Uterus (tissue), 2 donors: ENCODE data around the gene LIX1.

Experiments
- CTCF ChIP-seq, 4 experiments: fragments of 200-600 bp in 2 of 4; fragments of 450-650 bp in 2 of 4; sonication (generic) in 2 of 4; IDR thresholded peaks; one replicate each; pipeline ENCODE4 v1.5.1; 2016 to 2019; ENCODE audit warnings: antibody characterized with exemption in 4 of 4, mild to moderate bottlenecking in 2 of 4, moderate library complexity in 1 of 4
- POLR2A ChIP-seq, 2 donors: fragments of 450-650 bp; IDR thresholded peaks; one replicate each; pipeline ENCODE4 v1.6.1; 2016; ENCODE audit warnings: antibody characterized with exemption in 2 of 2, mild to moderate bottlenecking in 1 of 2, moderate library complexity in 1 of 2

DNA sequence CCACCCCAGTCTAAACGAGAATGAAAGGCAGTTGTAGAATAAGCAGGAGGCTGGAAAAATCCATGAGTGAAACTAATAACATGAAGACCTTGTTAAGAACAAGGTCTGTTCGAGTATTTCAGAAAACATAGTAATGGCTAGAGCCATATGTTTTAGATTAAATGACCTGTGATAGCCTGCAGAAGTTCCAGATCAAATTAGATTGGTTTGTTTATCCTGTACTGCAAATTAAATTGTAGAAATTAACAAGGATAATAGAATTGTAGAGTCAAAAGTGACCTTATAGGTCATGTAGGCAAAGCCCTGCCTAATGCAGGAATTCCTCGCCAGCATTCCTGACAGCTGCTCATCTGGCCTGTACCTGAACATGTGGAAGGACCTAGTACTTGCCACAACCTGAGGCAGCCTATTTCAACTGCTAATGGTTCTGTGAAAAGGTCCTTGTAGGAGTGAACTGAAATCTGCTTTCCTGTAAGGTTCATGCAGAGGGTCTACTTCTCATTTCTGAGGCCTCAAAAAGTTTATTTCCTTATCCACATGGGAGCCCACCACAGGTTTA is 17.2 kb downstream of the LIX1 start:
- TF ChIP-seq CTCF (IDR thresholded peaks at IDR 0.05), result no peak
- TF ChIP-seq POLR2A (IDR thresholded peaks at IDR 0.05), result no peak
